SK-N-MC (cell line): ENCODE measurements around the gene USP31.

Experiments used
- EZH2 ChIP-seq: fragments of 200-600 bp; sonication (generic); IDR thresholded peaks from one replicate; pipeline ENCODE4 v1.6.1; 2017; ENCODE audit warnings: antibody characterized with exemption
- POLR2AphosphoS5 ChIP-seq: IDR thresholded peaks from 2 replicates; pipeline ENCODE4 v1.6.1; 2012; ENCODE audit warnings: mild to moderate bottlenecking, low read depth, low read length, borderline replicate concordance

GRCh38 chr16:23185656-23186055 lies 36.4 kb upstream of the USP31 start:
- TF ChIP-seq EZH2 (no peak), POLR2AphosphoS5 (no peak)
